K562 (cell line): ENCODE measurements around the gene GFAP. TPM values are rescaled to one million over a fixed set of nuclear protein-coding genes. Genes with fewer than 3 reads are reported as not detected.
A peak's percentile ranks its signal among the peaks of the same experiment; 100 is the strongest.

Source experiments
- HDAC2 ChIP-seq: fragments of 450-650 bp; IDR thresholded peaks from 2 replicates; pipeline ENCODE4 v1.6.1; 2016; ENCODE audit warnings: mild to moderate bottlenecking
- L3MBTL2 ChIP-seq: fragments of 450-650 bp; IDR thresholded peaks from 2 replicates; pipeline ENCODE4 v1.6.1; 2016; ENCODE audit warnings: mild to moderate bottlenecking, moderate library complexity
- NFYB ChIP-seq: IDR thresholded peaks from 2 replicates; pipeline ENCODE4 v1.6.1; 2011; ENCODE audit warnings: mild to moderate bottlenecking, moderate library complexity; ENCODE audit not compliant: insufficient read length; ENCODE audit errors: extremely low read depth
- POLR2A ChIP-seq: fragments of 450-650 bp; conservative IDR thresholded peaks from 2 replicates; pipeline ENCODE4 v1.6.1; 2016
- XRCC4 ChIP-seq: IDR thresholded peaks from one replicate; pipeline ENCODE4 v1.6.1; 2011; ENCODE audit not compliant: insufficient read depth, insufficient read length; ENCODE audit errors: extremely low read depth
- polyA plus RNA-seq, 8 experiments: library from polyadenylated mRNA; depleted of rRNA in 4 of 8; stranded (reverse) in 5 of 8; unstranded in 3 of 8; fragments of >200 nt; fragmentation: Nextera tagmentation in 2 of 8; fragmentation: Illumina TruSeq in 1 of 8; extraction: Ambion mirVana in 2 of 8; extraction: Trizol in 1 of 8; gene quantifications; 2 replicates each; pipeline versions ENCODE4 v1.2.1 to v1.2.3, GENCODE V29; 2011 to 2014; ENCODE audit warnings: inconsistent platforms in 1 of 8, missing spikeins in 1 of 8
- total RNA-seq, 7 experiments: library from RNA; depleted of rRNA in 6 of 7; stranded (reverse); fragments of >200 nt in 6 of 7; fragmentation: Illumina TruSeq in 2 of 7; extraction: Trizol in 2 of 7; gene quantifications; 2 replicates each; pipeline versions ENCODE4 v1.2.1 to v1.2.3, GENCODE V29; 2011 to 2021; ENCODE audit warnings: low replicate concordance in 1 of 7
- TF ChIP-seq, protein P1 (sequence below): sonication (generic); formaldehyde crosslinking; IDR thresholded peaks from 2 replicates; pipeline ENCODE4 v1.8.1; 2023; ENCODE audit warnings: missing genetic modification reagents, mild to moderate bottlenecking, borderline replicate concordance
- TF ChIP-seq, protein P2 (sequence below), 2 experiments: fragments of 450-650 bp in 1 of 2; sonication (generic) in 1 of 2; formaldehyde crosslinking in 1 of 2; IDR thresholded peaks; 2 replicates each; pipeline versions ENCODE4 v1.7.1 to v1.9.0; 2016 to 2022; ENCODE audit warnings: inconsistent platforms in 1 of 2, mild to moderate bottlenecking in 1 of 2, missing genetic modification reagents in 1 of 2

Gene GFAP
- total and polyA plus RNA-seq, 9 of the 15 experiments (the other 6 are each of a cell fraction or from before 2014, with no cell fraction given) = 0.07 to 1.4 (median 0.60) TPM; not detected in 1

- TF ChIP-seq, protein P1, sequence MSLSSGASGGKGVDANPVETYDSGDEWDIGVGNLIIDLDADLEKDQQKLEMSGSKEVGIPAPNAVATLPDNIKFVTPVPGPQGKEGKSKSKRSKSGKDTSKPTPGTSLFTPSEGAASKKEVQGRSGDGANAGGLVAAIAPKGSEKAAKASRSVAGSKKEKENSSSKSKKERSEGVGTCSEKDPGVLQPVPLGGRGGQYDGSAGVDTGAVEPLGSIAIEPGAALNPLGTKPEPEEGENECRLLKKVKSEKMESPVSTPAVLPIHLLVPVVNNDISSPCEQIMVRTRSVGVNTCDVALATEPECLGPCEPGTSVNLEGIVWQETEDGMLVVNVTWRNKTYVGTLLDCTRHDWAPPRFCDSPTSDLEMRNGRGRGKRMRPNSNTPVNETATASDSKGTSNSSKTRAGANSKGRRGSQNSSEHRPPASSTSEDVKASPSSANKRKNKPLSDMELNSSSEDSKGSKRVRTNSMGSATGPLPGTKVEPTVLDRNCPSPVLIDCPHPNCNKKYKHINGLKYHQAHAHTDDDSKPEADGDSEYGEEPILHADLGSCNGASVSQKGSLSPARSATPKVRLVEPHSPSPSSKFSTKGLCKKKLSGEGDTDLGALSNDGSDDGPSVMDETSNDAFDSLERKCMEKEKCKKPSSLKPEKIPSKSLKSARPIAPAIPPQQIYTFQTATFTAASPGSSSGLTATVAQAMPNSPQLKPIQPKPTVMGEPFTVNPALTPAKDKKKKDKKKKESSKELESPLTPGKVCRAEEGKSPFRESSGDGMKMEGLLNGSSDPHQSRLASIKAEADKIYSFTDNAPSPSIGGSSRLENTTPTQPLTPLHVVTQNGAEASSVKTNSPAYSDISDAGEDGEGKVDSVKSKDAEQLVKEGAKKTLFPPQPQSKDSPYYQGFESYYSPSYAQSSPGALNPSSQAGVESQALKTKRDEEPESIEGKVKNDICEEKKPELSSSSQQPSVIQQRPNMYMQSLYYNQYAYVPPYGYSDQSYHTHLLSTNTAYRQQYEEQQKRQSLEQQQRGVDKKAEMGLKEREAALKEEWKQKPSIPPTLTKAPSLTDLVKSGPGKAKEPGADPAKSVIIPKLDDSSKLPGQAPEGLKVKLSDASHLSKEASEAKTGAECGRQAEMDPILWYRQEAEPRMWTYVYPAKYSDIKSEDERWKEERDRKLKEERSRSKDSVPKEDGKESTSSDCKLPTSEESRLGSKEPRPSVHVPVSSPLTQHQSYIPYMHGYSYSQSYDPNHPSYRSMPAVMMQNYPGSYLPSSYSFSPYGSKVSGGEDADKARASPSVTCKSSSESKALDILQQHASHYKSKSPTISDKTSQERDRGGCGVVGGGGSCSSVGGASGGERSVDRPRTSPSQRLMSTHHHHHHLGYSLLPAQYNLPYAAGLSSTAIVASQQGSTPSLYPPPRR (CRISPR knock-in tag) = 0 out of 2 replicates have a peak, but pooled peaks have one; percentile 43
- TF ChIP-seq L3MBTL2 (peak; percentile 72; the same call in 1 of the 2 replicates), HDAC2 (peak; percentile 64; the same call in 1 of the 2 replicates), POLR2A (peak; percentile 96), NFYB (peak; percentile 74), XRCC4 (no peak)
- TF ChIP-seq, protein P2, sequence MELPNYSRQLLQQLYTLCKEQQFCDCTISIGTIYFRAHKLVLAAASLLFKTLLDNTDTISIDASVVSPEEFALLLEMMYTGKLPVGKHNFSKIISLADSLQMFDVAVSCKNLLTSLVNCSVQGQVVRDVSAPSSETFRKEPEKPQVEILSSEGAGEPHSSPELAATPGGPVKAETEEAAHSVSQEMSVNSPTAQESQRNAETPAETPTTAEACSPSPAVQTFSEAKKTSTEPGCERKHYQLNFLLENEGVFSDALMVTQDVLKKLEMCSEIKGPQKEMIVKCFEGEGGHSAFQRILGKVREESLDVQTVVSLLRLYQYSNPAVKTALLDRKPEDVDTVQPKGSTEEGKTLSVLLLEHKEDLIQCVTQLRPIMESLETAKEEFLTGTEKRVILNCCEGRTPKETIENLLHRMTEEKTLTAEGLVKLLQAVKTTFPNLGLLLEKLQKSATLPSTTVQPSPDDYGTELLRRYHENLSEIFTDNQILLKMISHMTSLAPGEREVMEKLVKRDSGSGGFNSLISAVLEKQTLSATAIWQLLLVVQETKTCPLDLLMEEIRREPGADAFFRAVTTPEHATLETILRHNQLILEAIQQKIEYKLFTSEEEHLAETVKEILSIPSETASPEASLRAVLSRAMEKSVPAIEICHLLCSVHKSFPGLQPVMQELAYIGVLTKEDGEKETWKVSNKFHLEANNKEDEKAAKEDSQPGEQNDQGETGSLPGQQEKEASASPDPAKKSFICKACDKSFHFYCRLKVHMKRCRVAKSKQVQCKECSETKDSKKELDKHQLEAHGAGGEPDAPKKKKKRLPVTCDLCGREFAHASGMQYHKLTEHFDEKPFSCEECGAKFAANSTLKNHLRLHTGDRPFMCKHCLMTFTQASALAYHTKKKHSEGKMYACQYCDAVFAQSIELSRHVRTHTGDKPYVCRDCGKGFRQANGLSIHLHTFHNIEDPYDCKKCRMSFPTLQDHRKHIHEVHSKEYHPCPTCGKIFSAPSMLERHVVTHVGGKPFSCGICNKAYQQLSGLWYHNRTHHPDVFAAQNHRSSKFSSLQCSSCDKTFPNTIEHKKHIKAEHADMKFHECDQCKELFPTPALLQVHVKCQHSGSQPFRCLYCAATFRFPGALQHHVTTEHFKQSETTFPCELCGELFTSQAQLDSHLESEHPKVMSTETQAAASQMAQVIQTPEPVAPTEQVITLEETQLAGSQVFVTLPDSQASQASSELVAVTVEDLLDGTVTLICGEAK (IDR thresholded peaks at IDR 0.05) = peak; percentile 89
- TF ChIP-seq, protein P2 (CRISPR knock-in tag; IDR thresholded peaks at IDR 0.05) = no peak
These were observed 32.4 kb upstream of the GFAP start, which contains the start of gene KIF18B (continued) for GRCh38 chr17:44947461-44948314.
